ENCODE measurements around the gene KRT37. TPM values are rescaled to one million over a fixed set of nuclear protein-coding genes. Genes with fewer than 3 reads are reported as not detected.

KRT37 gene
- total and polyA plus RNA-seq, 2 of the 13 experiments (the other 11 are each of a cell fraction or from before 2014, with no cell fraction given) = 0.69 TPM; not detected in 1

DNA sequence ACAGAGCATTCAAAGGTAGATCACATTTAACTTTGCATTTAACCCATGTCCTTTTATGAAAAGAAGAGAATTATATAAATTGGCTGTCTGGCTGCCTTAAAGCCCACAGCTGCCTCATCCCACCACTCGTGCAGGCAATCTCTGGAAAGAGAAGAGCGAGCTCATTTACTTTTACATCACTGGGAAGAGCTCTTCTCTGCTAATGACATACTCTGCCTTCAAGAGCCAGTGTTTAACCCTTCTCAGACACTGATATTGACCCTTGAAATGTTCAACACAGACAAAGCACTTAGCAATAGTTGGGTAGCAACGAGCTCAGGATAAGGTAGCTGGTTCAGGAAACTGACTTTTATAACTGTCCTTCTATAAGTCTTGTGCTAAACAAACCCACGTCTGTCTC is 9.6 kb upstream of the KRT37 start:
- no peaks in the 10 kb centered on the region for H3K79me2 ChIP-seq (ENCODE audit: insufficient read depth, low read length)
- H3K4me1 ChIP-seq (ENCODE audit: insufficient read depth, low read length) = peaks cover 7% of the 10 kb centered on the region; the same call in 1 of the 2 replicates
- H3K9ac ChIP-seq (ENCODE audit: insufficient read depth, low read depth, low read length) = no peak overlapping the region
- ChIA-PET POLR2A (no interaction called here), CTCF (ENCODE audit: low intra/inter-chr PET ratio, low total read pairs) (no interaction called here)
- H3K4me3 ChIP-seq (replicated peaks in 1 of 3; ENCODE audit: insufficient read depth in 1 of 3, low read depth in 2 of 3, low read length in 3 of 3) = no peak overlapping the region
- H3K27me3 ChIP-seq (ENCODE audit: control insufficient read depth in 1 of 2, insufficient read depth in 2 of 2, low read length in 2 of 2) = no peaks in the 10 kb centered on the region; a peak in 1 of 5 replicates
- BruUV-seq (replicated peaks) = no TSS peak
- TF ChIP-seq CBX2 (IDR thresholded peaks at IDR 0.05; ENCODE audit: low read depth, low read length) = no peak
- no peak for TF ChIP-seq CBX2 (CRISPR knock-in tag; IDR thresholded peaks at IDR 0.05; ENCODE audit: low read depth)
- no peak for TF ChIP-seq HNRNPH1 (optimal IDR thresholded peaks at IDR 0.05; ENCODE audit: low read depth, low read length)
- TF ChIP-seq POLR2A (IDR thresholded peaks at IDR 0.05; ENCODE audit: insufficient read depth in 1 of 2, low read depth in 2 of 2, low read length in 2 of 2) = no peak
- no peak for TF ChIP-seq ARHGAP35 (CRISPR knock-in tag; IDR thresholded peaks at IDR 0.05; ENCODE audit: borderline replicate concordance)
- no peak for TF ChIP-seq HCFC1 (IDR thresholded peaks at IDR 0.05; ENCODE audit: low read depth, low read length)
- WGBS (ENCODE audit: low lambda C conversion rate) = 17% methylated on average over 4 of the region's 4 CpGs
- H3K36me3 ChIP-seq (replicated peaks in 1 of 2; ENCODE audit: control insufficient read depth in 1 of 2, insufficient read depth in 2 of 2, low read length in 2 of 2) = no peaks in the 10 kb centered on the region
- no peaks in the 10 kb centered on the region for H3K9me3 ChIP-seq (ENCODE audit: low read length)
- in situ Hi-C loops (cut with HindIII; ENCODE audit: extremely low pct_ligation_motif_present, low pct_unique_long_range_greater_than_20kb) (no loop called here), intact Hi-C loops (cut with micrococcal nuclease; ENCODE audit: unreplicated experiment) (no loop called here)
- no peak overlapping the region for H2AFZ ChIP-seq (ENCODE audit: low read length)
- DNase-seq (ENCODE audit: low spot score) (no peak), ATAC-seq (no peak), FAIRE-seq (no peak)
- no peak overlapping the region for H3K27ac ChIP-seq (ENCODE audit: extremely low read length, insufficient read depth, low read length)
- H4K20me1 ChIP-seq (ENCODE audit: insufficient read depth, low read length) = no peaks in the 10 kb centered on the region
- H3K4me2 ChIP-seq (ENCODE audit: low read depth, low read length) = no peak overlapping the region

DNA sequence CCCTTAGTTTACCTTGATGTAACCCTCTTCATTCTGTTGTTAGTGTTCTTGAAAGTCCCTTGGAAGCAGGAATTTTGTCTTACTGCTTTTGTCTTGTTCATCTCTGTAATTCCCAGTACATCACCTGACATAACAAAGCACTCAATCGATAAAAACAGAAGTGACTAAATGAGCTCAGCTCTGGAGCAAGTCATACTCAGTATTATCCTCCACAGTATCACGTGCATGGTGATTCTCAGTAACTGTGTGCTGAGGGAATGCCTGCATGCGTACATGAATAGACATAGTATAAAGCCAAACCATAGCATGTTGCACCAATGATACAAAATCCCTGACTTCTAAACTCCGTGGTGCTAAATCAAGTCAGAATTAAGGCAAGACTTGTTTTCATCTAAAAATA is 9.2 kb upstream of the KRT37 start:
- WGBS (ENCODE audit: low lambda C conversion rate) = 34% methylated on average over 4 of the region's 4 CpGs
- DNase-seq (ENCODE audit: low spot score) = no peak
- no peak overlapping the region for H3K4me3 ChIP-seq (replicated peaks in 1 of 3; ENCODE audit: insufficient read depth in 1 of 3, low read depth in 2 of 3, low read length in 3 of 3)
- no peak overlapping the region for H3K9ac ChIP-seq (ENCODE audit: insufficient read depth, low read depth, low read length)
- no TSS peak for BruUV-seq (replicated peaks)
- no peaks in the 10 kb centered on the region for H3K79me2 ChIP-seq (ENCODE audit: insufficient read depth, low read length)
- no peak for FAIRE-seq
- ChIA-PET CTCF (ENCODE audit: low intra/inter-chr PET ratio, low total read pairs) (no interaction called here), POLR2A (no interaction called here)
- H2AFZ ChIP-seq (ENCODE audit: low read length) = no peak overlapping the region
- H3K4me2 ChIP-seq (ENCODE audit: low read depth, low read length) = no peak overlapping the region
- in situ Hi-C loops (cut with HindIII; ENCODE audit: extremely low pct_ligation_motif_present, low pct_unique_long_range_greater_than_20kb) (no loop called here), intact Hi-C loops (cut with micrococcal nuclease; ENCODE audit: unreplicated experiment) (no loop called here)
- no peak overlapping the region for H3K27ac ChIP-seq (ENCODE audit: extremely low read length, insufficient read depth, low read length)
- no peaks in the 10 kb centered on the region; a peak in 1 of 5 replicates for H3K27me3 ChIP-seq (ENCODE audit: control insufficient read depth in 1 of 2, insufficient read depth in 2 of 2, low read length in 2 of 2)
- H3K9me3 ChIP-seq (ENCODE audit: low read length) = no peaks in the 10 kb centered on the region
- ATAC-seq = no peak
- no peaks in the 10 kb centered on the region for H4K20me1 ChIP-seq (ENCODE audit: insufficient read depth, low read length)
- H3K36me3 ChIP-seq (replicated peaks in 1 of 2; ENCODE audit: control insufficient read depth in 1 of 2, insufficient read depth in 2 of 2, low read length in 2 of 2) = no peaks in the 10 kb centered on the region
- H3K4me1 ChIP-seq (ENCODE audit: insufficient read depth, low read length) = peaks cover 11% of the 10 kb centered on the region; the same call in 1 of the 2 replicates
- TF ChIP-seq DNMT1 (CRISPR knock-in tag; IDR thresholded peaks at IDR 0.05) = no peak
- TF ChIP-seq, protein P1, sequence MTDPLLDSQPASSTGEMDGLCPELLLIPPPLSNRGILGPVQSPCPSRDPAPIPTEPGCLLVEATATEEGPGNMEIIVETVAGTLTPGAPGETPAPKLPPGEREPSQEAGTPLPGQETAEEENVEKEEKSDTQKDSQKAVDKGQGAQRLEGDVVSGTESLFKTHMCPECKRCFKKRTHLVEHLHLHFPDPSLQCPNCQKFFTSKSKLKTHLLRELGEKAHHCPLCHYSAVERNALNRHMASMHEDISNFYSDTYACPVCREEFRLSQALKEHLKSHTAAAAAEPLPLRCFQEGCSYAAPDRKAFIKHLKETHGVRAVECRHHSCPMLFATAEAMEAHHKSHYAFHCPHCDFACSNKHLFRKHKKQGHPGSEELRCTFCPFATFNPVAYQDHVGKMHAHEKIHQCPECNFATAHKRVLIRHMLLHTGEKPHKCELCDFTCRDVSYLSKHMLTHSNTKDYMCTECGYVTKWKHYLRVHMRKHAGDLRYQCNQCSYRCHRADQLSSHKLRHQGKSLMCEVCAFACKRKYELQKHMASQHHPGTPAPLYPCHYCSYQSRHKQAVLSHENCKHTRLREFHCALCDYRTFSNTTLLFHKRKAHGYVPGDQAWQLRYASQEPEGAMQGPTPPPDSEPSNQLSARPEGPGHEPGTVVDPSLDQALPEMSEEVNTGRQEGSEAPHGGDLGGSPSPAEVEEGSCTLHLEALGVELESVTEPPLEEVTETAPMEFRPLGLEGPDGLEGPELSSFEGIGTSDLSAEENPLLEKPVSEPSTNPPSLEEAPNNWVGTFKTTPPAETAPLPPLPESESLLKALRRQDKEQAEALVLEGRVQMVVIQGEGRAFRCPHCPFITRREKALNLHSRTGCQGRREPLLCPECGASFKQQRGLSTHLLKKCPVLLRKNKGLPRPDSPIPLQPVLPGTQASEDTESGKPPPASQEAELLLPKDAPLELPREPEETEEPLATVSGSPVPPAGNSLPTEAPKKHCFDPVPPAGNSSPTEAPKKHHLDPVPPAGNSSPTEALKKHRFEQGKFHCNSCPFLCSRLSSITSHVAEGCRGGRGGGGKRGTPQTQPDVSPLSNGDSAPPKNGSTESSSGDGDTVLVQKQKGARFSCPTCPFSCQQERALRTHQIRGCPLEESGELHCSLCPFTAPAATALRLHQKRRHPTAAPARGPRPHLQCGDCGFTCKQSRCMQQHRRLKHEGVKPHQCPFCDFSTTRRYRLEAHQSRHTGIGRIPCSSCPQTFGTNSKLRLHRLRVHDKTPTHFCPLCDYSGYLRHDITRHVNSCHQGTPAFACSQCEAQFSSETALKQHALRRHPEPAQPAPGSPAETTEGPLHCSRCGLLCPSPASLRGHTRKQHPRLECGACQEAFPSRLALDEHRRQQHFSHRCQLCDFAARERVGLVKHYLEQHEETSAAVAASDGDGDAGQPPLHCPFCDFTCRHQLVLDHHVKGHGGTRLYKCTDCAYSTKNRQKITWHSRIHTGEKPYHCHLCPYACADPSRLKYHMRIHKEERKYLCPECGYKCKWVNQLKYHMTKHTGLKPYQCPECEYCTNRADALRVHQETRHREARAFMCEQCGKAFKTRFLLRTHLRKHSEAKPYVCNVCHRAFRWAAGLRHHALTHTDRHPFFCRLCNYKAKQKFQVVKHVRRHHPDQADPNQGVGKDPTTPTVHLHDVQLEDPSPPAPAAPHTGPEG (CRISPR knock-in tag; IDR thresholded peaks at IDR 0.05) = no peak
- TF ChIP-seq ZNF563 (CRISPR knock-in tag; IDR thresholded peaks at IDR 0.05) = no peak
- no peak for TF ChIP-seq ZNF124 (CRISPR knock-in tag; IDR thresholded peaks at IDR 0.05)
- TF ChIP-seq ARNTL (CRISPR knock-in tag; IDR thresholded peaks at IDR 0.05) = no peak
- TF ChIP-seq ZNF251 (CRISPR knock-in tag; IDR thresholded peaks at IDR 0.05) = no peak

All from HepG2 (cell line).